Activated CD8-positive, alpha-beta memory T cell treated with anti-CD3 and anti-CD28 coated beads, Interleukin-2, amount 50 U/mL, for 1 hour (primary cell): ENCODE measurements around the gene KCNQ5.

Experiments
- DNase-seq: peaks from one replicate; pipeline ENCODE4 v3.0.0-alpha.2; 2020; ENCODE audit errors: extremely low read depth

KCNQ5 gene

DNA sequence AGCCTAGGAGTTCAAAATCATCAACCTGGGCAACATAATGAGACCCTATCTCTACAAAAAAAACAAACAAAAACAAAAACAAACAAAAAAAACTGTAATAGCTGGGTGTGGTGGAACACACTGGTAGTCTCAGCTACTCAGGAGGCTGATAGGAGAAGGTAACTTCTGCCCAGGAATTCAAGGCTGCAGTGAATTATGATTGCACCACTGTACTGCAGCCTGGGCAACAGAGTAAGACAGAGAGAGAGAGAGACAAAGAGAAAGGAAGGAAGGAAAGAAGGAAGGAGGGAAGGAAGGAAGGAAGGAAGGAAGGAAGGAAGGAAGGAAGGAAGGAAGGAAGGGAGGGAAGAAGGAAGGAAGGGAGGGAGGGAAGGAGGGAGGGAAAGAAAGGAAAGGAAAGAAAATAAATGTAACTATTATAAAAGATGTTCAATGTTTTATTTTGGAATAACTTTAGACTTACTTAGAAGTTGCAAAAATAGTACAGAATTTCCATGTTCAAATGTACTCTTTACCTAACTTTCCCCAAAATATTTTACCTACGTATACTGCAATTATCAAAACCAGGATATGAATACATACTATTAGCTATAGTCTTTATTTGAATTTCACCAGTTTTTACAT lies 428.2 kb downstream of the KCNQ5 start:
- no peak for DNase-seq

- no peak for DNase-seq
Measured at GRCh38 chr6:73050706-73051105, 428.8 kb downstream of the KCNQ5 start.

DNA sequence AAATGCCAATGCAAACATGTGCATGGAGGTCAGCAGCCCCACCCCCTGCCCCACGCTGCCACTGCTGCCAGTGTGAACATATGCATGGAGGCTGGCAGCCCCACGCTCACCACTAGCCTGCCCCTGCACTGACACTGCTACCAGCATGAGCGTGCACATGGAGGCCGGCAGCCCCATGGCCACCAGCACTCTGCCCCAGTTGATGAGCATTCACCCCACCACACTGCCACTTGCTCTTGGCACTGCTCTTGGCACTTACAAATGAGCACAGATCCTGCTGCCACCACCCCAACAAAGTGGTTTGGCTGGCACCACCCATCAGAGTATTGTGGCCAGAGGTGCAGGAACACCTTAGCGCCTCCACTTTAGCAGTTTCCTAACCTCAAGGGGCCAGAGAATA lies 429.3 kb downstream of the KCNQ5 start:
- DNase-seq = no peak

- no peak for DNase-seq
Measured at GRCh38 chr6:73054958-73055357, 433.1 kb downstream of the KCNQ5 start.

GRCh38 chr6:73058736-73059135 lies 436.9 kb downstream of the KCNQ5 start:
- DNase-seq = no peak

- no peak for DNase-seq
Measured at GRCh38 chr6:73062130-73062529, 440.3 kb downstream of the KCNQ5 start.

DNA sequence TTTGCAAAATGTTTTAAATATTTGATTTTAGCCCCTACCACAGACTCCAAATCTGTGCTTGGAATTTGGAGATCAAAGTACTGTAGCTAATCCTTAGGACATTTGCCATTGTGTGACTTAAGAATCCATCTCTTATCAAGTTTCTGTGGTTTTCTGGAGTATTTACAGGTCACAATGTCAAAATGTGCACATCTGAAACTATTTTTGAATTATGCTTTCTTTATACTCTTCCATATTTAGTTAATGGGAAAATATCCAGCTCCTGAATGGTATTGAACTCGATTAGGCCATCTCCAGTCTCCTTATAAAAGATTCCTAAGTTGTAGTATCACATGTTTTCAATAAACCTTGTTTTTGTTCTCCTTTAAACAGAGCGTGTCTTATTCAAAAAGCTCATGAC lies 441.0 kb downstream of the KCNQ5 start:
- DNase-seq = no peak

DNA sequence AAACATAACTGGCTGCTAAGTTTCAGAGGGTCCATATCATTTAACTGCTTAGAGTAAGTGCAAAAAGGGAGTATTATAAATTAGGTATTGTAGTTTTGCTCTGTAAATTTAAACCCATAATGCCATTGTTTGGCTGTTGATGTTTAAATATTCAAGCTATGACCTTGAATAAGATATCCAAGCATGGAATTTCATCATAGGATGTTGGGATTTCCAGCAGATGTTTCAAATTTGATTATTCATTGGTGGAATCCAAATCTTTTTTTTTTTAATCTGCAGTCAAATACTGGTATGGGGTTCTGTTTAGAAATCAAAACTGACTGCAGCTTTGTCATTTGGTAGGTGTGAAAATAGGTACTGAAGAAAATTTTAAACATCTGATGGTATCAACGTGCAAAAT lies 442.4 kb downstream of the KCNQ5 start:
- no peak for DNase-seq

DNA sequence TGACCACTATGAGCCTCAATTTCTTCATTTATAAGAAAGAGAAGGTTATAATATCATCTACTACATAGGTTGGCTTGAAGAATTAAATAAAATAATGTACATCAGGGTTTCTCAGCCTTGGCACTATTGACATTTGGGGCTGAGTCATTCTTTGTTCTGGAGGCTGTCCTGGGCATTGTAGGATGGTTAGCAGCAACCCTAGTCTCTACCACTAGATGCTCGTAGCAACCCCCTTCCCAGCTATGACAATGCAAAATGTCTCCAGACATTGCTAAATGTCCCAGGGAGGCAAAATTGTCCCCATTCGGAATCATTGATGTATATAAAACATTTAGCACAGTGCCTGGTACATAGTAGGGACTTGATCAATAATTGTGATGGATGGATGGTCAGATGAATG lies 451.4 kb downstream of the KCNQ5 start:
- no peak for DNase-seq

DNA sequence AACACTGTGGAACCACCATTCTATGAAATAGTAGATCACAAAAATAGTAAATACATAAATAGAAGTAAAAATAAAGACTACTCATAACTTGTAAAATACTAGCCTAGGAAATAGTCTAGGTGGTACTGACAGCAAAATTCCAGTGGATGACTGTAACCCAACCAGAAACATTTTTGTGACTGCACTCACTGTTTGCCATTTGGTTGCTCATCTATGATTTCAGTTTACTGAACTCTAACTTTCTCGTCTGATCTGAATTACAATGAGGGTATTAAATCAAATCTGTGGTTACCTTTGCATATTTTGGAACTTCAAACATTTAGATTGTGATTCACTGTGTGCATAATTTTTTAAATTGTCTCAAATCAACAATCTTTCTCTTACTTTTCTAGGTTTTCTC lies 452.3 kb downstream of the KCNQ5 start:
- no peak for DNase-seq

DNA sequence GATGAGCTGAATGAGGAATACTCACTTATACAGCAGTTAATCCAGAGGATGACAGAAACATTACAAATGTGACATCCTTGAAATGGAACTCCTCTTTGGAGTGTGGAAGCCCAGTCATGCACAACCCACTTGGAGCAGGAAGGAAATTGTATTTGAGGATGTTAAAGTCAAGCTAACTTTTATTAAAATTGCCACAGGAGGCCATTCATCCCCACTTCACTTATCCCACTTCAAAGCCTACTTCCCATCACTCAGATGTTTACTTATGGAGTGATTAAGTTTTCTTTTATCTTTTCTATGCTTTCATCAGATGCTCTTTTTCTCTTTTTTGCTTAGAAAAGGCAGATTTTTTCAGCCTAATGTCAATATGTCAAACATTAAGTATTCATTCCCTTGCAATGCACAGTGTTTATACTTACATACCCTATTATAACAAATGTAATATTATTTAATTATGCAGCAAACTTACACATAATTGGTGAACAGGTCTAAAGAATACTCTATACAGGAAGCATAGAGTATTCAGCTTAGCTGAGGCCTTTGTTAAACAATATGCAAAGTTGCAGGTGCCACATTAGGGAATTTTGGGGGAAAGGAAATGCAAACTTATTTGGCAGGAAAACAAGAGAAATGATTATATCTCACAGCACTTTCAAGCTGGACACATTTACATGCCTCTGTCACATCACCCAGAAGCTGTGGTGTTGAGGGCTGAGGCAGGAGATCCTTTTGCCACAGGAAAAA lies 454.5 kb downstream of the KCNQ5 start:
- no peak for DNase-seq

DNA sequence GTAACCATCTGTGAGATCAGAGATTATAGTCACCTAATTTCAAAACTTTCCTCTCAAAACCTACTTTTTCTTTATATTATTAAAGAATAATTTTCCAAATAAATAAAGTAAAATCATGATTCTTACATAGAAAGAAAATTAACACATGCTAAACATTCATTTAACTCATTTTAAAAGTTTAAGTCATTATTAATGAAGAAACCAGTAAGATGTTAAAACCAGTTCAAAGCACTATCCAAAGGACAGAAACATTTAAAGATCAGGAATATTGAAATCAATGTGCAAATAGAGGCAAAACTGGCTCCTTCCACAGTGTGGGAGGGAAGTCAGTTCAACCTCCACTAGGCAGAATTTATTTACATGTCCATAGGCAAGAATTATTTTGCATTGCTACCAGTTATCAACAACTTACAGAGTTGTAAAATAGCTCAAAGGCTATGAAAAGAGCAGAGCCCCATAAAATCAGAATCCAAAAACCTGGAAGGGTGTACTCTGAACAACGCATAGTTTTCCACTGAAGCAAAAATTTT lies 456.5 kb downstream of the KCNQ5 start:
- no peak for DNase-seq

DNA sequence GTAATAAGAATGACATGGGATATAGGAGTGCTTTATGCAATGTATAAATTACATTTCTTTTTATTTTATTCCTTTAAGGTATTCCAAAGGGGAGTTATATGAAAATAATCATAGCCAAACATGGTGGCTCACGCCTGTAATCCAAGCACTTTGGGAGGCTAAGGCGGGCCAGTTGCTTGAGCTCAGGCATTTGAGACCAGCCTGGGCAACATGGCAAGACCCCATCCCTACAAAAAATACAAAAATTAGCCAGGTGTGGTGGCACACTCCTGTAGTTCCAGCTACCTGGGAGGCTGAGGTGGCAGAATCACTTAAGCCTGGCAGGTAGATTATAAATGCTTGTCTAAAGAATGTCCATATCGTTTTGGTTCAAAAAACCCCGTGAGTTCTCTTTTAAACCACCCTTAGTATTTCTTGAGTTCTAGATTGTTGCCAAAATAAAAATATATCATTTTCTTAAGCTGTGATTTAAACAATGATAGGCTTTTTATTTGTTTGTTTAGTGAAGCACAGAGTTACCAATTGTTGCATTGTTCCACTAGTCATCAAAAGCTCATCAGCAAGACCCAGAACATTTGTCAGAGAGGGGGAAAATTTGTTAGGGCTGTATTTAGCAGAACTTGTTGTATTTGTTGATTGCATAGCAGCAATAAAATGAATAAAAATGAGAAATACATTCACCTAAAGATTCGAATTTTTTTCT lies 457.2 kb downstream of the KCNQ5 start:
- DNase-seq = no peak

GRCh38 chr6:73079611-73079955 lies 457.7 kb downstream of the KCNQ5 start:
- DNase-seq = no peak

- DNase-seq = no peak
Measured at GRCh38 chr6:73079978-73080377, 458.1 kb downstream of the KCNQ5 start.

- no peak for DNase-seq
Measured at GRCh38 chr6:73081955-73082354, 460.1 kb downstream of the KCNQ5 start.

DNA sequence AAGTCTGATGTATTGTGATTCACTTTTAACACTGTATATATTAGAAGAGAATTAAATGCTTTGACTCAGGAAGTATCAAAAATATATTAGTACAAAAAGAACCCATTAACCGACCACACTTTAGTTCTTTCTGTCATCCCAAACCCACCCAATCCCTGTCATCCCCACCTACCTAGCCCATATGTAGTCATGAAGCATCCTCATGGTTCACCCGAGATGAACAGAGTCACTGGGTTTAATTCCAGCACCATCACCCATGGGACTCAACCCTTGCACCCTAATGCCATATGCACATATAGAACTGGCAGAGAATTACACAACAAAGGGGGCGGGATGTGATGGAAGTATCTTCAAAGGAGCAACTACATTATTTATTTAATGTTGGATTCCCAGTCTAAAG lies 462.0 kb downstream of the KCNQ5 start:
- DNase-seq = no peak

GRCh38 chr6:73085443-73085871 lies 463.6 kb downstream of the KCNQ5 start:
- no peak for DNase-seq

- no peak for DNase-seq
Measured at GRCh38 chr6:73086726-73087125, 464.9 kb downstream of the KCNQ5 start.

- no peak for DNase-seq
Measured at GRCh38 chr6:73088138-73088813, 466.4 kb downstream of the KCNQ5 start.

DNA sequence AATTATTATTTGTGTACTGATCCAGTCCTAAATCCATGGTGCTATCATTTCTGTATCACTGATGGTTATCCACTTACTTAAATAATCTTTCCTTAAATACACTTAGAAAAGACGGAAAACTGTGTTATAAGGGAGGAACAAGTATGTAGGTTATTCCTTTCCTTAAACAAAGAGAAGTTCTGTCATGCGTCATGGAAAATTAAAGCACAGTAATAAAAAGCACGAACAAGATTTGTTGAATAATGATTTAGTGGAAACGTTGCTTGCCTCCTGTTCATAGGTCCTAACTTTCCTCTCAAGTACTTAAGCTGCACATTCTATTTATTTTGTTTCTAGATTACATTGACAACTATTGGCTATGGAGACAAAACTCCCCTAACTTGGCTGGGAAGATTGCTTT lies 483.1 kb downstream of the KCNQ5 start:
- DNase-seq = no peak

DNA sequence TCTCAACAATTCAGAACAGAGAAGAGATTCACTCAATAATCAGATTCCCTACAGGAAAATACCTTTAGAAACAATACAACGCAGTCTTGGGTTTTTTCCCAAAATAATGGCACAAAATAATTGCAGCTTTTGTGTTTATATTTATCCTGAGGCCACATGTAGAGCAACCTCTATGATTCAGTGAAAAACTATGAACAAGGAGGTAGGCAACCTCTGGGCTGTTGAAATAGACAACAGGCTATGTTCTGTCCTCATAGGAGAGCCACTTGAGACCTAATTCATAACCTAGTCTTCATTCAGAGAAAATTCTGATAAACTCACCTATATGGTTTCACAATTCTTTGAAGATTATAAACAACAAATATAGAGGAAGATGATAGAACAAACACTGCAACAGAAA lies 485.2 kb downstream of the KCNQ5 start:
- DNase-seq = no peak
